Limb (tissue), 2 donors: ENCODE results near the gene THSD8.

Experiments
- DNase-seq, 2 donors: peaks; one replicate each; pipeline ENCODE4 v3.0.0-alpha.2; 2016; ENCODE audit errors: extremely low spot score in 2 of 2

THSD8 gene

GRCh38 chr19:12779162-12779993 lies 22.5 kb upstream of the THSD8 start:
- peak; percentile 87 to 88 for DNase-seq

GRCh38 chr19:12782174-12782423 lies 19.8 kb upstream of the THSD8 start:
- no peak for DNase-seq

DNA sequence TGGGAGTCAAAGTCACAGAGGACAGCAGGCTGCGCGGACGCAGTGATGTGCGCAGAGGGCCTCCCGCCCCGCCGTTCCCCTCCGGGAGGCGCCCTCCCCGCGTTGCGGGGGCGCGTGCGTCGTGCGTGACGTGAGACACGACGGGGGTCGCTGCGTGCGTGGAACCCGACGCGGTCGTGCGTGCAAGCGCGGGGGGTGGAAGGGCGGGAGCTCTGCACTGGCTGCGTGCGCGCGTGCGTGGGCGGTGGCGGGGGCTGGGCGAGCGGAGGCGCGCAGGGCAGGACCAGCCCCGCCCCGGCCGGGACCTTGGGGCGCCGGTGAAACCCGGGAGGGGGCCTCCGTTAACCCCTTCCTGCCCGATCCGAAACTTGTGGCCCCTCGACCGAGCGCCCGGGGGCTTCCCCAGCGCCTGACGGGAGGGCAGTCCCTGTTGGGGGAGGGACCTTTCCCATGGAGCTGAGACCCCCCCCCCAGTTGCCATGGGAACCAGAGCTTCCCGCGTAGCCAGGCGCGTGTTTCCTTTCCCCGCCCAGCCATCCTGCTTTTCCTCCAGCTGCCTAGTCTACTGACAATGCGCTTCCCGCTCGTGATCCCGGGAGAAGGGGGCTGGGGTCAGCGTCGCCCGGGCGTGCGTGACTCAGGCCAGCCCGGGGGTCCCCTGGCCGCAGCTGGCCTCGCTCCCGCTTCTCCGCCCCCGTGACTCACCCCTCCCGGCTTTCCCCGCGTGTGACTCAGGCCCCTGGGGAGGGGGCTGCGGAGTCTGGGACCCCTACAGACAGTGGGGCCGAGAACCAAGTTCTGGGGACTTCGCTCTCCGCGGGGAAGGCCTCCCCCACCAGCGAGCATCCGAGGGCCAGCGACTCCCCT lies 19.2 kb upstream of the THSD8 start:
- DNase-seq: peak; percentile 75 to 94

DNA sequence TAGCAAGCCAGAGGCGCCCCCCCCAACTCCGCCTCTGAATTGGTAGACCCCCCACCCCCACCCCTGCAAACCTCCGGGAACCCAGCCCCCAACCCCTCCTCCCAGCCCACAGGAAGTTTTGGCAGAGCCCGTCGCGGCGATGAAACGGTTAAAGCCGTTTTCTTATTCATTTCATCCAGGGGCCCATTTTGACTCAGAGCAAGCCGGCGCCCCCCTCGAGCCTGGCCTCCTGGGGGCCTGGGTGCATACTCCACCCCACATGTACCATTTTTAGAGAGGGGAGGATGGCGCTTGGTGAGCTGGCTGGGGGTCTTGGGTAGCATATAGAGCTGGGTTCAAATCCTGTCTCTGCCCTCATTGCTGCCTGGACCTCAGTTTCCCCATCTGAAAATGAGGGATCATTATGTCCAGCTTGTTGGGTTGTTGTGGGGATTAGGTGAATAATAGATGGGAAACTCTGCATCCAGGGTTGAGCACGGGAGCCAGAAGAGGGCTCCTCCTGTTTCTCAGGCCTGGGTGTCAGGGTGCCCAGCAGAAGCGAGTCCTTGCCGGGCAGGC lies 18.5 kb upstream of the THSD8 start:
- DNase-seq: no peak

DNA sequence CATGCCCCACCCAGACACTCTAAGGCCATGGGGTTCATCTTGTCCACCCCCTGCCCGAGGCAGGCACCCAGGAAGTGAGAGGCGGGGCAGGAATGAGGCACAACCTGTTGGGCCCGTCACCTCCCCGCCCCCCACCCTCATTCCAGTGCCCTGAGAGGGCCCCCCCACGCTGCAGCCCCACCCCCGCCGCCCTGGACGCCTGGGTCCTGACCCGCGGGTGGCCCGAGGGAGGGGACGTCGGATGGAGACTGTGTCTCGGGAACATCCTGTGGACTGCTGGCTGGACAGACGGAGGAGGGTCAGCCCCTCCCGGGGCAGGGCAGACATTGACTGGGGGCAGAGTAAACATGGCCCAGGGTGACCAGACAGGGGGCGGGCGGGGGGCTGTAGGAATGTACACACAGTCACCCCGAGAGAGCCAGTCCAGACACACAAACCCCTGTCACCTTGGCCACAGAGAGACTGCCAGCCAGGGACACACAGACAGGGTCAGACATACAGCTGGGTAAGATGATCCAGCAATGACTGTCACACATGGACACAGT lies 17.9 kb upstream of the THSD8 start:
- DNase-seq: peak in 1 of 2 donors; percentile 34

GRCh38 chr19:12784394-12784870 lies 17.4 kb upstream of the THSD8 start:
- DNase-seq: peak; percentile 2 to 34

DNA sequence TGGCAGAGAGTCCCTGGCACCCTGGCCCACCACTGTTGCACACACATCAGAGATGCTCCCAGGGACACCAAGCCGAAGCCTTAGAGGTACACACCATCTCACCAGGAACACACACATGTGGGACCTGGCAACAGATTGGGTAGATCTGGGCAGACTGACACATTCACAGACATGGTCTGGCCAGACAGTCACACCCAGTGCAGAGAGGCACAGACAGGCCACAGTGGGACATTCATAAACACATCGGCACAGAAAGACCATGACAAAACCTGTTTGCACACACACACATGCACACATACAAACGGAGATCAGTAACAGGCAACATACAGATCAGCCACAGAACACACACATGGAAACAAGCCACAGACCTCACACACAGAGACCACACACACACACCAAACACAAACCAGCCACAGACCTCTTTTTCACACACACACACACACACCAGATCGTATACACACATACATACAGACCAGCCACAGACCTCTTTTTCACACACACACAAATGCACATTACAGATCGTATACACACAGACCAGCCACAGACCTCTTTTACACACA lies 16.9 kb upstream of the THSD8 start:
- DNase-seq: peak in 1 of 2 donors; percentile 40

GRCh38 chr19:12785431-12786031 lies 16.3 kb upstream of the THSD8 start:
- DNase-seq: no peak

GRCh38 chr19:12786141-12786870 lies 15.6 kb upstream of the THSD8 start:
- peak in 1 of 2 donors; percentile 2 for DNase-seq

DNA sequence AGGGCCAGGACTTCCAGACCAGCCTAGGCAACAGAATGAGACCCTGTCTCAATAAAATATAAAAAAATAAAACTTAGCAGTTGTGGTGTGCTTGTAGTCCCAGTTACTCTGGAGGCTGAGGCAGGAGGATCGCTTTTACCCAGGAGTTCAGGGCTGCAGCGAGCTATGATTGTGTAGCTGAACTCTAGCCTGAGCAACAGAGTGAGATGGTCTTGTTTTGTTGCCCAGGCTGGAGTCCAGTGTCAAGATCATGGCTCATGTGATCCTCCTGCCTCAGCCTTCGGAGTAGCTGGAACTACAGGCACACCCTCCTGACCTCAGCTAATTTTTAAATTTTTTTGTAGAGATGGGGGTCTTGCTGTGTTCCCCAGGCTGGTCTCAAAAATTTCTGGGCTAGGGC lies 14.9 kb upstream of the THSD8 start:
- DNase-seq: no peak

- no peak for DNase-seq
Measured at GRCh38 chr19:12787458-12787857, 14.4 kb upstream of the THSD8 start.

DNA sequence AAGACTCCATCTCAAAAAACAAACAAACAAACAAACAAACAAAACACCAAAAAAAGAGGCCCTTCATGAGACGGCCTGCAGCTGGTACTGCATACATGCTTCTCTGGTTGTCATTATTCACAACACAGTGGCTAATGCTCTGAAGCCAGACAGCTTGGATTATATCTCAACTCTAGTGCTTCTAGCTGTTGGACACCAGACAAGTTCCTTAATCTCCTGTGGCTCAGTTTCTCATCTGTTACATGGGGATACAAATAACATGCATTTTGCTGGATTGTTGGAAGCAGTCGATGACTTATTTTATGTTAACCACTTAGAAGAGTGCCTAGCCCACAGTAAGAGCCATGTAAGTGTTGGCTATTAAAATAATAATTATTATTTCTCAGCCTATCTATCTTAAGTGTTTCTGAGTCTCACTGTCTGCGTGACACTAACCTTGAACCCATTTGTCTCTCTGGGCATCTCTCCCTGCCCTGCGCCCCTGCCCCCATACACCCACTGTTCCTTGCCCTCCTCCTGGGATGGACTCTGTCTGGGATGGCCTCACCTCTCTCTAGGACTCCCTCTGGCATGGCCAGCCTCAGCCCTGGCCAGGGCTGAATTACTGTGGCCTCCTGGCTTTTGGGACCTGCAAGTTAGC lies 13.7 kb upstream of the THSD8 start:
- DNase-seq: peak in 1 of 2 donors; percentile 59

GRCh38 chr19:12788682-12789097 lies 13.2 kb upstream of the THSD8 start:
- peak; percentile 64 to 84 for DNase-seq

DNA sequence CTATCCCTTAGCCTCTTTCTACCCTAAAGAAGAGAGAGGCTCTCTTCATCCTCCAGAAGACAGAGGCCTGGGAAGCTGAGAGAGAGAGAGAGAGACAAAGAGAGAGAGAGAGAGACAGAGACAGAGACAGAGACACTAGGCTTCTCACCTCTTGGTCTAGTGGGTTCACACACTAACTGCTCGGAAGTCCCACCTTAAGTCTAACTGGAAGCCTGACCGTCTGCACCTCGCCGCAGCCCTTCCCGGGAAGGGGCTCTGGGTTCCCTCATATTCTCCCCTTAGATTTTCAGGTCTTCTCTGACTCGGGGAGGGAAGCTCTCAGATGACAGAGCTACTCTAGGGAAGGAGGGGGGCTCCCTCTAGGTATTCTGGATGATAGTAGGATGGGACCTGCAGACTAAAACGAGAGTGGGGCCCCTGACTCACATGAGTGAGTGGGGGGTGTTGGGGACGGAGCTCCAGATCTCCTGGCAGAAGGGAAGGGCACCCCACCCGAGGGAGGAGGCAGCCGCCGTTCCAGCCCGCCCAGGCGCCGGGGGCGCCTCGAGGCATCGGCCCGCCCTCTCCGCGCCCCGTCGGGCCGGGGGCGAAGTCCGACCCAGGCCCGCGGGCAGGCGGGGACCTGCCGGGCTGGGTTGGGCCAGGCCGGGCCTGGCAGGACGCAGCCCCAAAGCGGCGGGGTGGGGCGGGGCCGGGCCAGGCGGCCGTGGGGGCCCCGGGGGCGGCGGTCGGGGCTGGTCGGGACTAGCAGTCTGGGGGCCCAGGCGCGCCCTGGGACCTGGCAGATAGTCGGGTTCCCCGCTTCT lies 12.6 kb upstream of the THSD8 start:
- DNase-seq: no peak

GRCh38 chr19:12789904-12790619 lies 11.8 kb upstream of the THSD8 start:
- DNase-seq: peak; percentile 92 to 96

- DNase-seq: peak; percentile 10 to 55
Measured at GRCh38 chr19:12790628-12791344, 11.1 kb upstream of the THSD8 start.

DNA sequence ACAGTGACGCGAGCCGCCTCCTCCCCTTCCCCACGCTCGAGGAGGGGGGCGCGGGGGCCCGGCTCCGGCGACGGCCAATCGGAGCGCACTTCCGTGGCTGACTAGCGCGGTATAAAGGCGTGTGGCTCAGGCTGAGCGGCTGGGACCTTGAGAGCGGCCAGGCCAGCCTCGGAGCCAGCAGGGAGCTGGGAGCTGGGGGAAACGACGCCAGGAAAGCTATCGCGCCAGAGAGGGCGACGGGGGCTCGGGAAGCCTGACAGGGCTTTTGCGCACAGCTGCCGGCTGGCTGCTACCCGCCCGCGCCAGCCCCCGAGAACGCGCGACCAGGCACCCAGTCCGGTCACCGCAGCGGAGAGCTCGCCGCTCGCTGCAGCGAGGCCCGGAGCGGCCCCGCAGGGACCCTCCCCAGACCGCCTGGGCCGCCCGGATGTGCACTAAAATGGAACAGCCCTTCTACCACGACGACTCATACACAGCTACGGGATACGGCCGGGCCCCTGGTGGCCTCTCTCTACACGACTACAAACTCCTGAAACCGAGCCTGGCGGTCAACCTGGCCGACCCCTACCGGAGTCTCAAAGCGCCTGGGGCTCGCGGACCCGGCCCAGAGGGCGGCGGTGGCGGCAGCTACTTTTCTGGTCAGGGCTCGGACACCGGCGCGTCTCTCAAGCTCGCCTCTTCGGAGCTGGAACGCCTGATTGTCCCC lies 10.4 kb upstream of the THSD8 start, which contains the start of gene JUNB:
TSS of gene JUNB (plus strand) at position 142 of the 706 bp plus-strand sequence. CDS start at position 428, 286 bp downstream.
- peak; percentile 91 to 97 for DNase-seq
